ENCODE measurements around the gene SERAC1. TPM values are rescaled to one million over a fixed set of nuclear protein-coding genes. Genes with fewer than 3 reads are reported as not detected.

The SERAC1 gene
- polyA plus RNA-seq, 3 donors = 4.3 to 5.1 (median 4.4) TPM

DNA sequence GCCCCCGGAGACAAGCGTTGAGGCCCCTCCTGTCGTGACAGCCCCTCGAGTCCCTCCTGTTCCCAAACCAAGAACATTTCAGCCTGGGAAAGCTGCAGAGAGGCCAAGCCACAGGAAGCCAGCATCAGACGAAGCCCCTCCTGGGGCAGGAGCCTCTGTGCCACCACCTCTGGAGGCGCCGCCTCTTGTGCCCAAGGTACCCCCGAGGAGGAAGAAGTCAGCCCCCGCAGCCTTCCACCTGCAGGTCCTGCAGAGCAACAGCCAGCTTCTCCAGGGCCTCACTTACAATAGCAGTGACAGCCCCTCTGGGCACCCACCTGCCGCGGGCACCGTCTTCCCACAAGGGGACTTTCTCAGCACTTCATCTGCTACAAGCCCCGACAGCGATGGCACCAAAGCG lies 72.4 kb downstream of the SERAC1 start:
- Histone ChIP-seq H3K4me2 (replicated peaks; ENCODE audit: extremely low read depth, low read length, poor library complexity, severe bottlenecking) (no peak overlapping the region), H3K4me3 (replicated peaks in 1 of 3; ENCODE audit: low read depth in 2 of 3, low read length in 3 of 3) (no peak overlapping the region), H3K4me1 (ENCODE audit: control insufficient read depth in 1 of 2, insufficient read depth in 2 of 2, low read length in 2 of 2) (peaks cover 7 to 18% of the 10 kb centered on the region in 2 donors), H4K20me1 (ENCODE audit: insufficient read depth, low read length) (no peaks in the 10 kb centered on the region), H3K79me2 (ENCODE audit: insufficient read depth, low read length) (no peaks in the 10 kb centered on the region), H3K9ac (ENCODE audit: insufficient read depth, low read length, poor library complexity, severe bottlenecking) (no peak overlapping the region), H3K27ac (ENCODE audit: low read depth in 1 of 2, low read length in 2 of 2) (no peak overlapping the region), H3K9me3 (replicated peaks in 1 of 2; ENCODE audit: control insufficient read depth in 1 of 2, insufficient read depth in 1 of 2, low read length in 2 of 2) (no peaks in the 10 kb centered on the region), H3K27me3 (ENCODE audit: control insufficient read depth in 2 of 2, insufficient read depth in 2 of 2, low read length in 2 of 2) (no peaks in the 10 kb centered on the region), H3K36me3 (replicated peaks in 1 of 2; ENCODE audit: control insufficient read depth in 1 of 2, insufficient read depth in 2 of 2, low read length in 2 of 2) (peaks cover 0 to 14% of the 10 kb centered on the region in 2 donors), H2AFZ (ENCODE audit: insufficient read depth, low read depth, low read length, poor library complexity, severe bottlenecking) (no peak overlapping the region)
- Mint-ChIP-seq H3K36me3 (peaks cover 26 to 36% of the 10 kb centered on the region in 2 donors), H3K9me3 (no peaks in the 10 kb centered on the region), H3K4me1 (peaks cover 21% of the 10 kb centered on the region), H3K4me3 (no peak overlapping the region), H3K27ac (peak overlapping the region in 1 of 7 donors; percentile 33), H3K27me3 (ENCODE audit: low read depth in 3 of 3) (peaks cover 0 to 2% (median 0%) of the 10 kb centered on the region in 3 donors)
- intact Hi-C loops (cut with micrococcal nuclease) = no loop called here
- 95% methylated on average over 15 of the region's 15 CpGs for WGBS (ENCODE audit: insufficient coverage)
- TF ChIP-seq, protein P1, sequence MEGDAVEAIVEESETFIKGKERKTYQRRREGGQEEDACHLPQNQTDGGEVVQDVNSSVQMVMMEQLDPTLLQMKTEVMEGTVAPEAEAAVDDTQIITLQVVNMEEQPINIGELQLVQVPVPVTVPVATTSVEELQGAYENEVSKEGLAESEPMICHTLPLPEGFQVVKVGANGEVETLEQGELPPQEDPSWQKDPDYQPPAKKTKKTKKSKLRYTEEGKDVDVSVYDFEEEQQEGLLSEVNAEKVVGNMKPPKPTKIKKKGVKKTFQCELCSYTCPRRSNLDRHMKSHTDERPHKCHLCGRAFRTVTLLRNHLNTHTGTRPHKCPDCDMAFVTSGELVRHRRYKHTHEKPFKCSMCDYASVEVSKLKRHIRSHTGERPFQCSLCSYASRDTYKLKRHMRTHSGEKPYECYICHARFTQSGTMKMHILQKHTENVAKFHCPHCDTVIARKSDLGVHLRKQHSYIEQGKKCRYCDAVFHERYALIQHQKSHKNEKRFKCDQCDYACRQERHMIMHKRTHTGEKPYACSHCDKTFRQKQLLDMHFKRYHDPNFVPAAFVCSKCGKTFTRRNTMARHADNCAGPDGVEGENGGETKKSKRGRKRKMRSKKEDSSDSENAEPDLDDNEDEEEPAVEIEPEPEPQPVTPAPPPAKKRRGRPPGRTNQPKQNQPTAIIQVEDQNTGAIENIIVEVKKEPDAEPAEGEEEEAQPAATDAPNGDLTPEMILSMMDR (IDR thresholded peaks at IDR 0.05) = no peak
- DNase-seq = no peak

DNA sequence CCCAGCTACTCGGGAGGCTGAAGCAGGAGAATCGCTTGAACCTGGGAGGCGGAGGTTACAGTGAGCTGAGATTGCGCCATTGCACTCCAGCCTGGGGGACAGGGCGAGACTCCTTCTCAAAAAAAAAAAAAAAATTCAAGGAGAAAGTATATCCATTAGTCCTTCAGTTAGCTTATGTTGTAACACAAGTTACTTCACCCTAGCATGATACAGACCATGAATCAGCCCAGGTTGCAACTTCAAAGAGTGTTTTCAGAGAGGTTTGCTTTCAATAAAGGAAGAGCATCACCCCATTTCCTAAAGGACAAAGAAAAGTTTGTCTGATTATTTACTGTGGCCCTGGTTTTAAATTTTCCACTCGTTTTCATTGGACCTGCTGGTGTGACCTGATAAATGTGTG lies 73.0 kb downstream of the SERAC1 start:
- H3K36me3 ChIP-seq (replicated peaks in 1 of 2; ENCODE audit: control insufficient read depth in 1 of 2, insufficient read depth in 2 of 2, low read length in 2 of 2) = peaks cover 0 to 14% of the 10 kb centered on the region in 2 donors
- H3K27ac ChIP-seq (ENCODE audit: low read depth in 1 of 2, low read length in 2 of 2) = no peak overlapping the region
- Mint-ChIP-seq H3K27ac (peak overlapping the region in 4 of 7 donors; percentile 4 to 71 (median 33)), H3K4me1 (peaks cover 21% of the 10 kb centered on the region), H3K4me3 (no peak overlapping the region), H3K36me3 (peaks cover 26 to 36% of the 10 kb centered on the region in 2 donors), H3K27me3 (ENCODE audit: low read depth in 3 of 3) (no peaks in the 10 kb centered on the region), H3K9me3 (no peaks in the 10 kb centered on the region)
- H3K4me2 ChIP-seq (replicated peaks; ENCODE audit: extremely low read depth, low read length, poor library complexity, severe bottlenecking) = no peak overlapping the region
- peak in 2 of 3 donors; percentile 52 to 58 for DNase-seq
- H3K9me3 ChIP-seq (replicated peaks in 1 of 2; ENCODE audit: control insufficient read depth in 1 of 2, insufficient read depth in 1 of 2, low read length in 2 of 2) = no peaks in the 10 kb centered on the region
- H3K27me3 ChIP-seq (ENCODE audit: control insufficient read depth in 2 of 2, insufficient read depth in 2 of 2, low read length in 2 of 2) = no peaks in the 10 kb centered on the region
- no peaks in the 10 kb centered on the region for H3K79me2 ChIP-seq (ENCODE audit: insufficient read depth, low read length)
- H3K4me1 ChIP-seq (ENCODE audit: control insufficient read depth in 1 of 2, insufficient read depth in 2 of 2, low read length in 2 of 2) = peaks cover 7 to 18% of the 10 kb centered on the region in 2 donors
- no CpG with 5 or more reads among the region's 6 CpGs for WGBS (ENCODE audit: insufficient coverage)
- H2AFZ ChIP-seq (ENCODE audit: insufficient read depth, low read depth, low read length, poor library complexity, severe bottlenecking) = no peak overlapping the region
- TF ChIP-seq, protein P1 (IDR thresholded peaks at IDR 0.05) = no peak
- no peaks in the 10 kb centered on the region for H4K20me1 ChIP-seq (ENCODE audit: insufficient read depth, low read length)
- no peak overlapping the region for H3K9ac ChIP-seq (ENCODE audit: insufficient read depth, low read length, poor library complexity, severe bottlenecking)
- H3K4me3 ChIP-seq (replicated peaks in 1 of 3; ENCODE audit: low read depth in 2 of 3, low read length in 3 of 3) = no peak overlapping the region
- intact Hi-C loops (cut with micrococcal nuclease) = no loop called here

Data from CD14-positive monocyte (primary cell).